M059J (cell line): ENCODE measurements around the gene TUBB3. TPM values are rescaled to one million over a fixed set of nuclear protein-coding genes. Genes with fewer than 3 reads are reported as not detected.

Source experiments
- DNase-seq: peaks from one replicate; pipeline ENCODE4 v3.0.0-alpha.2; 2012; ENCODE audit warnings: low read depth
- total RNA-seq: library from RNA; depleted of rRNA; stranded (reverse); fragments of >200 nt; shearing (Covaris generic); gene quantifications from 2 replicates; pipeline ENCODE4 v1.2.3, GENCODE V29; 2014

The TUBB3 gene
- total RNA-seq, 1 experiment from 2014 or later = 272 TPM

DNA sequence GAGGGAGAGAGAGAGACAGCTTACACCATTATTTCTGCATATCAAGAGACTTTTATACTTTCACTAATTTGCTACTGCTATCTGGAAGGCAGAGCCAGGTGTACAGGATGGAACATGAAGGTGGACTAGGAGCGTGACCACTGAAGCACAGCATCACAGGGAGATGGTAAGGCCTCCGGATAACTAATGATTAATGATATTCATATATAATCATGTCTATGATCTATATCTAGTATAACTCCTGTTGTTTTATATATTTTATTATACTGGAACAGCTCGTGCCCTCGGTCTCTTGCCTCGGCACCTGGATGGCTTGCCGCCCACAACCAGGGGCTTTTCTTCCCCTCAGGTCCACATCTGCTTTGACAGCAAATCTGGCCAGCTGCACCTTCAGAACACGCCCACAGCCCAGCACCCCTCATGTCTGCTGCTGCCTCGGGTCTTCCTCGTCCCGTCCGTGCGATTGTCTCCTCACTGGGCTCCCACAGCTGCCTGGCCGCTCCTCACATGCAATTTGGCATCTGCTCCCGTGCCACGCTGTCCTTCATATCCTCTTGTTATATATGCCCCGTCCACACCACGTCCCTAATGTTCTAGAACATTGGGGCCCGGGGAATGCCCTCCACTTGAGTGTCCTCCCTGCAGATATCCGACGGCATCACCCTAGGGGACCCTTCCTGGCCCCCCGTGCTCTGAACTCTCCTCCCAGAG is 15.2 kb downstream of the TUBB3 start:
- no peak for DNase-seq

DNA sequence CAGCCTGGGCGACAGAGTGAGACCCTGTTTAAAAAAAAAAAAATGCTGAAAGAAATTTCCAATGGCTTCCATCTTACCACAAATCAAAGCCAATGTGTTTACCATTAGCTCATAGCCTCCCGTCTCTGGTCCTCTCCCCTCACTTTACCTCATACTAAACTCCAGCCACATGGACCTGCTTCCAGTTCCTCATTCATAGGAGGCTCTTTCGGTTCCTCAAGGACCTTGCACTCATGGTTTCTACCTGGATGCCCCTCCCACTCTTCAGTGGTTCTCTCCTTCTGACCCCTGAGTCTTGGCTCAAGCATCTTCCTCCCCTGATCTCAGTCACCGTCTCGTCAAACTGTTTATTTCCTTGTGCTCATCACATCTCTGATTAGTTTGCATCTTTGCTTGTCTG is 21.6 kb downstream of the TUBB3 start:
- DNase-seq = no peak

DNA sequence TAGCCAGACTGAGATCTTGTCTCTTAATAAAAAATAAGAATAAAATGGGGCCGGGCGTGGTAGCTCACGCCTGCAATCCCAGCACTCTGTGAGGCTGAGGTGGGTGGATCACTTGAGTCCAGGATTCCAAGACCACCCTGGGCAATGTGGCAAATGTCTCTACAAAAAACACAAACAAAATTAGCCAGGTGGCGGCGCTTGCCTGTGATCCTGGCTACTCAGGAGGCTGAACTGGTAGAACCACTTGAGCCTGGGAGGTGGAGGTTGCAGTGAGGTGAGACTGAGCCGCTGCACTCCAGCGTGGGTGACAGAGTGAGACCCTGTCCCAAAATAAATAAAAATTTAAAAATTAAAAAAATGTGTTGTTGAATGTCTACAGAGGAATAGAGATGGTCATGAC is 22.5 kb downstream of the TUBB3 start:
- DNase-seq = no peak

DNA sequence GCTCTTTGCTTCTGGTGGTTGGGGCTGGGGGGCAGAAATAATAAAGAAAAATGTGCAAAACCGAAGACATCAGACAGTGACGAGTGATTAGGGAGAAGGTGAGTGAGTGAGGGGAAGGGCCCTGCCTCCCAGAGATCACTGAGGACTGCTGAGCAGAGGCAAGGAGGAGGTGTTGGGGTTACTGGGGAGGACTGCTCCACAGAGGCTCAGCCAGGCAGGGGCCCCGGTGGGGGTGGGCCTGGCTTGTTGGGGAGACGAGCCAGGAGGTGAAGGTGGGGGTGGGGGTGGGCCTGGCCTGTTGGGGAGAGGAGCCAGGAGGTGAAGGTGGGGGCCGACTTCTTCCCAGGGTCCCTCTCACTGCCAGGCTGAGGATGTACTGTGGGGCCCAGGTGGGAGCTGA is 23.4 kb downstream of the TUBB3 start:
- no peak for DNase-seq

DNA sequence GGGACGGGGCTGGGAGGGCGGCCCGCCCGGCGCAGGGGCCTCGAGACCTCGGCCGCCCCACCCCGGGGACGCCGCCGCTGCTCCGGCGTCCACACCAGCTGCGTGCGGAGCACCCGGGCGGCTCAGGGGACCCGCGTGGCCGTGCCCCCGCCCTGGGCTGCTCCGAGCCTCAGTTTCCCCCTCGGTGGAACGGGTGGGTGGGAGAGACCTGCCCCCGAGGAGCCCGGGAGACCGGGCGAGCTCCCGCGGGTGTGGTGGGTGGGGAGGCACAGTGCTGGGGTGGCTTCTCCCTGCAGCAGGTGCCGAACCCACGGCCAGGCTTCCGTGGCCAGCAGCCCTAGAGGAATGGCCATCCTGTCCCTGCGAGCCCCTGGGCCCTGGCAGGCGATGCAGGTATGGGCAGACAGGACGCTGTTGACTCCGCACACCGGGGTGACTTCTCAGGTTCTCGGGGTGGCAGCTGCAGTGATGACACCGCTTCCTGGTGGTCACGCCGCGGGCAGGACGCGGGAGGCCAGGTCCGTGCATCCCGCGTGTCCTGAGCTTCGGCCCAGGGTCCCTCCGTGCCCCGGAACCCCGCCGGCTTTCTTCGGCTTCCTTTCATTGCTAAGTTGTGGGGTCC is 26.1 kb downstream of the TUBB3 start:
- DNase-seq = no peak

DNA sequence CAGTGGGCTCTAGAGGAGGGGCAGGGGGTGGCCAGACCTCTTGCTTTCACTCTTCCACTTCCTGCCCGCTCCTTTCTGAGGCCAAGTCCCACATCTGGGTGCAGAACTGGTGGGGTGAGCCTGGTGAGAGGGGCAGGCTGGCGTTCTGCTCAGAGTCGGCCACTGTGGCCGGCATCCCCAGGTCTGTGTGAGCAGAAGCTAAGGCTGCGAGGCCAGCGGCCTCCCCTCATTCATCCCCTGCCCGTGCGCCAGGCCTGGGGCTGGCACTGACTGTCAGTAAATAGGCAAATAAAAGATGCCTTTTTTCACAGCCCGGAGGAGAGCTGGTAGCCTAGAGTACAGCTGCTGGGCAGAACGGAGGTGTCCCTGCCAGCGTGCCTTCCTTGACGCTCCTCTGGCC is 26.6 kb downstream of the TUBB3 start:
- DNase-seq = no peak

DNA sequence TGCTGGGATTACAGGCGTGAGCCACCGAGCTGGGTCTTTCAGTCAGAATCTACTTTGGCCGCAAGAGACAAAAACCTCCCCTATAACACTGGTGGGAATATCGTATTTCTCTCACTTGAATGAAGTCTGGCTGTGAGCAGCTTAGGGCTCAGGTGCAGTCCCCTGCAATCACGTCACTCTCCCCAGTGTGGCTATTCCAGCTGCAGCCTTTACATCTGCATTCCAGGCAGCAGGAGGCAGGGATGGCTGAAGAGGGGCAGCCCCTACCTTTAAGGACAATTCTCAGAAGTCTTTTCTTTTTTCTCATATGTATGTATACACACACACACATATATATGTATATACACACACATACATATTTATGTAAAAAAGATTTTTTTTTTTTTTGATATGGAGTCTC is 28.4 kb downstream of the TUBB3 start:
- DNase-seq = no peak

DNA sequence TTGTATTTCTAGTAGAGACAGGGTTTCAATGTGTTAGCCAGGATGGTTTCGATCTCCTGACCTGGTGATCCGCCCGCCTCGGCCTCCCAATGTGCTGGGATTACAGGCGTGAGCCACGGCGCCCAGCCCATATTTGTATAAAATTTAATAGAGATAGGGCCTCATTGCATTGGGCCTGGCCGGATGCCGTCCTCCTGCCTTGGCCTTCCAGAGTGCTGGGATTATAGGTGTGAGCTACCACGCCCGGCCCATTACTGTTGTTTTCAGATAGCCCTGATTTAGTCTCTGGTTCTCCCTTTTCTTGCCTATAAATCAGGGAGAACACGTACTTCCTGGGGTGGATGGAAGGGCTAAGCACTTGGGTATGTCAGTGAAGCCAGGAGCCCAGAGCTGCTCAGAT is 28.9 kb downstream of the TUBB3 start:
- no peak for DNase-seq

DNA sequence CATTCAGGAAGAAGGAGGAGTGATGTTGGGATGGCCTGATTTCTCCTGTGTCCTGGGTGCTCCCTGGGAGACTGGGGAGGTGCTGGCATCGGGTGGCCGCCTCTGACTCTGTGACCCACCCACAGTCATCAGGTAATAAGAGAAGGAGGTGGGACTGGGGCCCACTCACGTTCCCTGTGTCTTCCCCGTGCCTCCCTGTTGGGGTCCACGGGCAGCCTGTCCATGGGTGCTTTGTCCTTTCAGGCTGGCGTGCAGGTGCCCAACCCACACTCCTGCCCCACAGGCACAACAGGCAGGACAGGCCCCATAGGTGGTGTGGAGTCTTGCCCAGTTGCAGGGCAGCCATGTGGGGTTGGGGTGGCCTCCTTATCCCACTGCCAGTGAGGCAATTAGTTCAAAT is 29.4 kb downstream of the TUBB3 start:
- no peak for DNase-seq

DNA sequence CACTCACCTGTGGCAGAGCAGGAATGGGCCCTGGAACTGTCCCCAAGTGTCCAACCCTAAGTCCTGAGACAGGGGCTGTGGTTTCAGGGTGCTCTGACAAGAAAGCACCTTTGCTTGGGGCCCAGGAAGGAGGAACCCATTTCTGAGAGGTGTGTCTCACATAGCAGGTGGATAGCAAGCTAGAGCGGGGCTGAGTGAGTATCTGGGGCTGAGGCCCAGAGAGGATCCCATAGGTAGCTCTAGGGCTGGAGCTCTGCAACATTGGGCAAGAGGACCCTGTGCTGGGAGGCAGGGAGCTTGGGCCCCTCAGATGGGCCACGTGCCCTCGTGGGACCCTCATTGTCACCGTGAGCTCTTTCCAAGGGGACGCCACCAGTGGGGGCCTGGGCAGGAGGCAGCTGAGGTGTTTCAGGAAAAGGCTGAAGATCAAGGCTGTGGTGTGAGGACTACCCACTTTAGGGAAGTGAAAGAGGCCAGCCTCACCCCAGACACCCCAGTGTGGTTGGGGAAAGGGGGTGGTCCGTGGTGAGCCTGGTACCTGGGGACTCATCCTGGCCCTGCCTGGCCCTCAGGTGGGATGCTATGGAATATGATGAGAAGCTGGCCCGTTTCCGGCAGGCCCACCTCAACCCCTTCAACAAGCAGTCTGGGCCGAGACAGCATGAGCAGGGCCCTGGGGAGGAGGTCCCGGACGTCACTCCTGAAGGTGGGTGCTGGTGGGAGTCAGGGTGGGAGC is 30.7 kb downstream of the TUBB3 start:
- no peak for DNase-seq

DNA sequence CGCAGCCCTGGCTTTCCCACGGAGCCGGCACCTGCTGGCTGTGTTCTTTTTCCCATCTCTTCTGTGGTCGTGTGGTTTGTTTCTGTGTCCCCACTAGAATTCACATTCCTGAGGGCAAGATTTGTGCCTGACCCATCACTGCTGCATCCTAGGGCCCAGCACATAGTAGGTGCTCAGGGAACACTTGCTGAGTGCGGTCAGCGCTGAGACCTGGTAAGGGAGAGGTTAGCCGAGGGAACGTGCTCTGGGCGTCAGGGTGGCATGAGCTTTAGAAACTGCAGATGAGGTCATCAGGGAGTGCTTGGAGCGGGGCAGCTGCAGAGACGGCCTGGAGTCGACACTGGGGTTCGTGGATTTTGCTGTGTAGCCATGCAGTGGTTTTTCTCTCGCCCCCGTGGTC is 31.3 kb downstream of the TUBB3 start:
- DNase-seq = no peak

DNA sequence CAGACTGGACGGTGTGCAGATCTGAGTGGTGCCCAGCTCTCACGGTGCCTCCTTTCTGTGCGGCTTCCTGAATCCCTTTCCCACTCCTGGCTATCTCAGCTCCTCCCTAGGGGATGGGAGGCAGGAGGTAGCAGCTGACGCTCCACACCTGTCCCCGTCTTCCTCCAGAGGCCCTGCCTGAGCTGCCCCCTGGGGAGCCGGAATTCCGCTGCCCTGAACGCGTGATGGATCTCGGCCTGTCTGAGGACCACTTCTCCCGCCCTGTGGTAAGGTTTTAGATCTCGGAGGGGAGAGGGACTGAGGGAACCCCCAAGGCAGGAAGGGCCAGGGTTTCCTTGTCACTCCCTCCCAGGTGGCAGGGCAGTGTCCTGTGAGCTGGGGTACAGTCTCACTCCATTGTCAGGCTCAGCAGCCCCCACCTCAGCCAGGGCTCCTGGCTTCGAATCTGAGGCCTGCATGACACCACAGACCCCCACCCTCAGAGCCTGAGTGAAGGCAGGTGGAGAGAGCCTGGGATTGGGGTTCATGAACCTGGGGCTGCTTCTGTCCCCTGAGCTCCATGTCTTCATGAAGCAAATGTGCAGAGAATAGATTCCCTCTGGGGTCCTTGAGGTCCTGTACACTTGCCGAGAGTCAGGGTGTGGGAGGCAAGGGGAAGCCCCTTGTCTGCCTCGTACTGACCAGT is 32.0 kb downstream of the TUBB3 start:
- DNase-seq = no peak

DNA sequence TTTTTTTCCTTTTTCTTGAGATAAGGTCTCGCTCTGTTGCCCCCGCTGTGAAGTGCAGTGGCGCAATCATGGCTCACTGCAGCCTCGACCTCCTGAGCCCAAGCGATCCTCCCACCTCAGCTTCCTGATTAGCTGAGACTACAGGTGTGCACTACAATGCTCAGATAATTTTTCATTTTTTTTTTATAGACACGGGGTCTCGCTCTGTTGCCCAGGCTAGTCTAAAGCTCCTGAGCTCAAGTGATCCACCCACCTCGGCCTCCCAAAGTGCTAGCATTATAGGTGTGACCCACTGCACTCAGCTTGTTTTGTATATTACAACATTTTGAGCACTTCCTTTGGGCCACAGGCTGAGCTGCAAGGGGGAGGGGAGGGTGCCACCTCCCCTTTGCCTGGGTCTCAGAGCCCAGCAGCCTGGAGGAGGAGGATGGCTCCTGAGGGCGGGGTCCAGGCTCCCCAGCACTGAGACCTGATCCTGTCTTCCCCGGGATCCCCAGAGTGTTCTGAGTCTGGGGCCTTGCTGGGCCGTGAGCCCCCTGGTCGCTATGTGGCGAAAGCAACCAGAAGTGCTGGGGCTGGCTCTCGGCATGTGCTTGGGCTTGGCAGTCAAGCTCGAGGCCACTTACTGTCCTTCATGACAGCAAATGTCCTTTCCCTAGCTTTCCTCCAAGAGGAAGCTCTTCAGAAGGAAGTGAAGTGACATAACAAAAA is 33.5 kb downstream of the TUBB3 start:
- DNase-seq = no peak

DNA sequence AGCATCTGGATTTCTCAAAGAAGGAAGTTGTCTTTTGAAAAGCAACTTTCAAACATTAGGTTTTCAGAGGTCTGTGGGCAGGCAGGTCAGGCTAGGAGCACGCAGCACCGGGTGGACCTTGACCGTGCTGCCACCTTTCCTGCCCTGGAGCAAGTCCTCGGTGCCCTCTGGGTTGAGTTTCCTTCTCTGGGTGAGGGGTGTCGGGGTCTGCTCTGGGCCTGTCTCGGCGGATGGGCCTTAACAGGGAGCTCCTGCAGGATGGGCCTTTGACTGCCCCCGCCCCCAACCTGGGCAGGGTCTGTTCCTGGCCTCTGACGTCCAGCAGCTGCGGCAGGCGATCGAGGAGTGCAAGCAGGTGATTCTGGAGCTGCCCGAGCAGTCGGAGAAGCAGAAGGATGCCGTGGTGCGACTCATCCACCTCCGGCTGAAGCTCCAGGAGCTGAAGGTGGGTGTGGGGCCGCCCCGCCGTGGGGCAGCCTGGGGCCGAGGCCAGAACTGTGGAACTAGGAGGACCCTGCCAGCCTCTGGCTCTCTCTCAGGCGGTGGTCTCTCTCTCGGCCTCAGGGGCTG is 34.2 kb downstream of the TUBB3 start:
- DNase-seq = no peak

DNA sequence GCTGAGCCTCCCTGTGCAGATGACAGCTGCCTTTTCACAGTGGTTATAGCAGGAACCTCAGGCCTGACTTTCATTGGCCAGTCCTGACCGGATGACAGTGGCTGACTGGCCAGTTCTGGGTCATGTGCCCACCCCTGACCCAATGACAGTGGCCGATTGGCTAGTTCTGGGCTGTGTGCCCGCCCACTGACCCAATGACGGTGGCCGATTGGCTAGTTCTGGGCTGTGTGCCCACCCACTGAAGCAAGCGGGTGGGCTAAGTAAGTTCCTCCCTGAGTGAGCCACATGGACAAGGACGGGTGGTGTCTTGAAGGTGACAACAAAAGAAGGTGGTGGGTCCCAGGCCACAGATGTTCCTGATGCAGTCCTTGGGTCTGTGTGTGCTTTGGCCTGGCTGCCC is 34.9 kb downstream of the TUBB3 start:
- peak; percentile 15 for DNase-seq

DNA sequence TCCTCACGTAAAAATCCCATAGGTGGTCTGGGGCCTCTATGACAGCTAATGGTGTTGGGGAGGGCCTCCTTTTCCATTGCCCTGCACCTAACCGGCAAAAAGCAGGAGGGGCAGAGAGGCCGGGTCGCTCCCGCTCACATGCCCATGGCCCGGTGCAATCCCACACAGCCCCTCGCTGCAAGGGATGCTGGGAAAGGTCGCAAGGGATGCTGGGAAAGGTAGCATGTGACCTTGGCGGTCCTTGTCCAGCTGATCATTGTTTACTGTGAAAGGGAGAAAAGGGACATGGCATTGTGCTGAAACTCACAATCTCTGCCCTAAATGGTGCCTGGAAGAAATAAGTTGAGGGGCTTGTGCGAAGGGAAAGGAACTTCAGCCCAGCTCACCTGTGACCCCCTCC is 35.5 kb downstream of the TUBB3 start:
- no peak for DNase-seq

DNA sequence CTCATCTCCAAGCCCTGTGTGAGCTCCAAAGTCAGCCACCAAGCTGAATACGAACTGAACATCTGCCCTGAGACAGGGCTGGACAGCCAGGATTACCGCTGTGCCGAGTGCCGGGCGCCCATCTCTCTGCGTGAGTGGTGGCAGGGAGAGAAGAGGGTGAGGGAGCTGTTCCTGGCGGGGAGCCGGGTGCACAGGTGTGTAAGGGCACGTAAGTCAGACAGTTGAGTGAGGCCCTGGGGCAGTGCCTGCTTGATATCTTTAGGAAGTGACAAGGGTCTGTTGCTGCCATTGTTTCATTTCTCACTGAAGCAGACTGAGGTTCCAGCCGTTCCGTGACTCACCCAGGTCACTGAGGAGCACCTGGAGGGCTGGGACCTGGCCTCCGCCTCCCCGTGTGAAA is 37.8 kb downstream of the TUBB3 start:
- DNase-seq = no peak

DNA sequence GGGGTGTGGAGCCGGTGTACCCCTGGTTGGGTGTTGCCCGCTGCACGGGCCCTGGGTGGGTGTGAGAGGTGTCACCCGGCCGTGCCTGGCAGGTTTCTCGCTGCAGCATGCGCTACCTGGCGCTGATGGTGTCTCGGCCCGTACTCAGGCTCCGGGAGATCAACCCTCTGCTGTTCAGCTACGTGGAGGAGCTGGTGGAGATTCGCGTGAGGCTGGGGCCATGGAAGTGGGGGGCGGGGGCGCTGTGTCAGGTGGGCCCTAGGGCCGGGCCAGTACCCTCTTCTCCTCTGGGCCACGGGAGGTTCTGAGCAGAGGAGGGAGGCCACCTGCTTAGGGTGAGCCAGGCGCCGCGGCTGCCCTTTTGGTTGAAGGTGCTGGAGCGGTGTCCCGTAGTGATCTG is 38.8 kb downstream of the TUBB3 start:
- no peak for DNase-seq

DNA sequence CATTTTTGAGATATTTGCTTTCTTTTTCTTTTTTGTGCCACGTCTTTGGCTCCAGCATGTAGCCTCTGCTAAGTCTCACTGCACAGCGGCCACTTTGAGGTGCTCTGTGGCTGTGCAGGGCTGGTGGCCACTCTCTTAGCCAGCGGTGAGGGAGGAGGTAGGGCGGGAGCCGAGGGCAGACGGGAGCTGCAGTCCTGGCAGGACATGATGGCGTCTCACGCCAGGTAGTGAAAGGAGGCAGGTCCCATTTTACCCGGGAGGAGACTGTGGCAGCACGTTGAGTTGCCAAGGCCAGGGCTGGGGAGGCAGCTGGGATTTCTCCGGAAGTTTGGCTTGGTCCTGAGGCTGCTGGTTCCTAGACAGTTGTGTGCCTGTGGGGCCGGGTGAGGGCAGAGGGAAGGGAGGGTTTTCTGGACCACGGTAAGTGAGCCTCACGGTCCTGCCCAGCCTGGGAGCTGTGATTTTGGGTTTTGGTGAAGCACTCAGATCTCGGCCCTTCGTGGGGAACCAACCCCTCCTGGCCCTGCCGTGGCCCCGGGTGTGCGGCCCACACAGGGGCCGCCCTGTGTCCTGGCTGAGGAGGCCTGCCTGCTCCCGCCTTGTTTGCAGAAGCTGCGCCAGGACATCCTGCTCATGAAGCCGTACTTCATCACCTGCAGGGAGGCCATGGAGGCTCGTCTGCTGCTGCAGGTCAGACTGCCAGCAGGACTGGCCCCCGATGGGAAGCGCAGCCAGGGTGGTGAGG is 39.8 kb downstream of the TUBB3 start:
- no peak for DNase-seq

DNA sequence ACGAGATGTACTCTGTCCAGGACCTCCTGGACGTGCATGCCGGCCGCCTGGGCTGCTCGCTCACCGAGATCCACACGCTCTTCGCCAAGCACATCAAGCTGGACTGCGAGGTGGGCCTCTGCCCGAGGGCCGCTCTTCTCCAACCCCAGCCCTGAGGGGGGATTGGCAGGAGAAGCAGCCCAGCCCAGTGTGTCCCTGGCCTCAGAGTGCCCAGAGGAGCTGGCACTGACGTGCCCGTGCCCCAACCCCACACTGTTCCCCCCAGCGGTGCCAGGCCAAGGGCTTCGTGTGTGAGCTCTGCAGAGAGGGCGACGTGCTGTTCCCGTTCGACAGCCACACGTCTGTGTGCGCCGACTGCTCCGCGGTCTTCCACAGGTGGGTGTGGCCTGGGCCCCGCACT is 41.1 kb downstream of the TUBB3 start:
- no peak for DNase-seq
